HCT116 (cell line): ENCODE results near the gene FANK1. TPM values are rescaled to one million over a fixed set of nuclear protein-coding genes. Genes with fewer than 3 reads are reported as not detected.

Experiments used
- ATAC-seq: fragments of 200-7000 bp; cut with Tn5 transposase; 2 replicates; pipeline ENCODE4 v1.9.1; 2020; ENCODE audit warnings: mild to moderate bottlenecking, moderate library complexity
- BruUV-seq: library from RNA; stranded (reverse); fragments of 400-500 nt; replicated peaks from 2 replicates; lab custom pipeline; 2021; lab: Mats Ljungman, UMichigan
- CTCF ChIA-PET: fragments of 300-600 bp; sonication (Branson Sonifier 250); formaldehyde crosslinking; loops from one replicate; lab custom pipeline; 2021; ENCODE audit warnings: antibody characterized with exemption; lab: Charles Lee
- POLR2A ChIA-PET: fragments of 300-600, 350-600 bp; sonication (Branson Sonifier 250); formaldehyde crosslinking; loops from one replicate; lab custom pipeline; 2021; ENCODE audit warnings: antibody characterized with exemption; lab: Charles Lee
- RAD21 ChIA-PET, 2 experiments: fragments of 300-600 bp; sonication (Branson Sonifier 250); formaldehyde crosslinking; loops; one replicate each; lab custom pipeline; 2023; ENCODE audit warnings: low total read pairs in 2 of 2; ENCODE audit not compliant: uncharacterized antibody in 2 of 2, unreplicated experiment in 2 of 2, low non-redundant PET in 1 of 2; lab: Charles Lee
- DNase-seq: peaks from one replicate; pipeline ENCODE4 v3.0.0-alpha.2; 2010; ENCODE audit warnings: low read depth, low spot score
- H2AFZ ChIP-seq: fragments of 200-600 bp; shearing (Covaris generic), sonication (generic); 2 replicates; pipeline ENCODE4 v1.6.1; 2017; ENCODE audit warnings: low read depth, mixed run types, mixed read lengths, antibody characterized with exemption, low read length; ENCODE audit not compliant: poor library complexity, severe bottlenecking
- H3K27ac ChIP-seq: 2 replicates; pipeline ENCODE4 v1.5.1; 2012; ENCODE audit warnings: low read depth, low read length
- H3K27me3 ChIP-seq: fragments of 200-600 bp; sonication (generic); 2 replicates; pipeline ENCODE4 v1.6.1; 2016; ENCODE audit warnings: mixed run types, low read length, mixed read lengths; ENCODE audit not compliant: insufficient read depth
- H3K36me3 ChIP-seq, 2 experiments: fragments of 200-500 bp in 1 of 2; fragments of 200-600 bp in 1 of 2; sonication (Bioruptor generic) in 1 of 2; sonication (generic) in 1 of 2; 2 replicates each; pipeline versions ENCODE4 v1.5.1 to v1.6.1; 2014 to 2016; ENCODE audit warnings: low read length in 2 of 2, inconsistent platforms in 1 of 2, mixed read lengths in 1 of 2, mixed run types in 1 of 2; ENCODE audit not compliant: insufficient read depth in 2 of 2, control insufficient read depth in 1 of 2
- H3K4me1 ChIP-seq, 2 experiments: fragments of 200-600 bp in 1 of 2; sonication (generic) in 1 of 2; 2 replicates each; pipeline versions ENCODE4 v1.5.1 to v1.6.1; 2012 to 2017; ENCODE audit warnings: low read length in 2 of 2, inconsistent platforms in 1 of 2, mild to moderate bottlenecking in 1 of 2, mixed read lengths in 1 of 2, mixed run types in 1 of 2, moderate library complexity in 1 of 2; ENCODE audit not compliant: insufficient read depth in 2 of 2, control insufficient read depth in 1 of 2
- H3K4me2 ChIP-seq: fragments of 200-600 bp; sonication (generic); 2 replicates; pipeline ENCODE4 v1.6.1; 2017; ENCODE audit warnings: mixed run types, low read length, mixed read lengths
- H3K4me3 ChIP-seq, 2 experiments: fragments of 200-600 bp in 1 of 2; sonication (generic) in 1 of 2; replicated peaks in 1 of 2; 2 replicates each; pipeline ENCODE4 v1.5.1; 2011 to 2016; ENCODE audit warnings: low read length in 2 of 2, control low read depth in 1 of 2, low read depth in 1 of 2, mild to moderate bottlenecking in 1 of 2, mixed read lengths in 1 of 2, mixed run types in 1 of 2
- H3K79me2 ChIP-seq: fragments of 200-600 bp; sonication (generic); 2 replicates; pipeline ENCODE4 v1.6.1; 2017; ENCODE audit warnings: mild to moderate bottlenecking, mixed run types, low read length, moderate library complexity, mixed read lengths; ENCODE audit not compliant: insufficient read depth
- H3K9ac ChIP-seq: fragments of 200-600 bp; sonication (generic); 2 replicates; pipeline ENCODE4 v1.6.1; 2016; ENCODE audit warnings: low read length, mixed read lengths
- H3K9me2 ChIP-seq: fragments of 200-600 bp; sonication (generic), shearing (Covaris generic); 2 replicates; pipeline ENCODE4 v1.6.1; 2017; ENCODE audit warnings: mixed run types, mild to moderate bottlenecking, moderate library complexity; ENCODE audit not compliant: insufficient read depth
- H3K9me3 ChIP-seq, 2 experiments: fragments of 200-500 bp in 1 of 2; fragments of 200-600 bp in 1 of 2; sonication (Bioruptor generic) in 1 of 2; sonication (generic) in 1 of 2; 2 replicates each; pipeline ENCODE4 v1.6.1; 2014 to 2017; ENCODE audit warnings: low read length in 2 of 2, mixed read lengths in 2 of 2, inconsistent platforms in 1 of 2, low read depth in 1 of 2, mild to moderate bottlenecking in 1 of 2, mixed run types in 1 of 2, moderate library complexity in 1 of 2; ENCODE audit not compliant: control insufficient read depth in 1 of 2, insufficient read depth in 1 of 2
- H4K20me1 ChIP-seq: fragments of 200-600 bp; sonication (generic), shearing (Covaris generic); 2 replicates; pipeline ENCODE4 v1.6.1; 2017; ENCODE audit warnings: mixed run types, mild to moderate bottlenecking, moderate library complexity; ENCODE audit not compliant: insufficient read depth
- CBX3 ChIP-seq: IDR thresholded peaks from 2 replicates; pipeline ENCODE4 v1.6.1; 2012; ENCODE audit warnings: low read depth
- ELF1 ChIP-seq: IDR thresholded peaks from 2 replicates; pipeline ENCODE4 v1.6.1; 2012; ENCODE audit warnings: low read depth, borderline replicate concordance
- EZH2 ChIP-seq: fragments of 200-600 bp; sonication (generic); IDR thresholded peaks from 2 replicates; pipeline ENCODE4 v1.6.1; 2017; ENCODE audit warnings: antibody characterized with exemption, mixed run types
- EZH2phosphoT487 ChIP-seq: fragments of 200-600 bp; IDR thresholded peaks from 2 replicates; pipeline ENCODE4 v1.6.1; 2018; ENCODE audit warnings: antibody characterized with exemption, borderline replicate concordance
- JUND ChIP-seq: IDR thresholded peaks from 2 replicates; pipeline ENCODE4 v1.6.1; 2012
- POLR2AphosphoS5 ChIP-seq: IDR thresholded peaks from 2 replicates; pipeline ENCODE4 v1.6.1; 2011; ENCODE audit warnings: mild to moderate bottlenecking, low read depth, low read length, moderate library complexity
- RAD21 ChIP-seq: IDR thresholded peaks from 2 replicates; pipeline ENCODE4 v1.6.1; 2012; ENCODE audit warnings: low read depth, mild to moderate bottlenecking
- TCF7L2 ChIP-seq: IDR thresholded peaks from 2 replicates; pipeline ENCODE4 v1.7.0; 2011; ENCODE audit warnings: borderline replicate concordance, inconsistent platforms; ENCODE audit not compliant: insufficient read depth, insufficient read length; ENCODE audit errors: extremely low read depth
- YY1 ChIP-seq: IDR thresholded peaks from 2 replicates; pipeline ENCODE4 v1.6.1; 2011; ENCODE audit warnings: low read length, low read depth, moderate library complexity, mild to moderate bottlenecking; ENCODE audit not compliant: insufficient replicate concordance; ENCODE audit errors: extremely low read depth
- intact Hi-C: fragments of 100-400 bp; cut with micrococcal nuclease; formaldehyde crosslinking; loops from 2 replicates; pipeline ENCODE4 v1.10.0; 2022
- total RNA-seq: library from RNA; stranded (reverse); gene quantifications from one replicate; pipeline ENCODE4 v1.2.1, GENCODE V29; 2021; ENCODE audit not compliant: unreplicated experiment
- TF ChIP-seq, protein P1 (sequence below): IDR thresholded peaks from 2 replicates; pipeline ENCODE4 v1.6.1; 2012
- TF ChIP-seq, protein P2 (sequence below): IDR thresholded peaks from 2 replicates; pipeline ENCODE4 v1.6.1; 2012
- TF ChIP-seq, protein P3 (sequence below): IDR thresholded peaks from 2 replicates; pipeline ENCODE4 v1.6.1; 2011; ENCODE audit warnings: mild to moderate bottlenecking, low read length, moderate library complexity; ENCODE audit not compliant: insufficient replicate concordance; ENCODE audit errors: extremely low read depth

FANK1 gene
- total RNA-seq, 1 experiment from 2014 or later, result 5.4 TPM

DNA sequence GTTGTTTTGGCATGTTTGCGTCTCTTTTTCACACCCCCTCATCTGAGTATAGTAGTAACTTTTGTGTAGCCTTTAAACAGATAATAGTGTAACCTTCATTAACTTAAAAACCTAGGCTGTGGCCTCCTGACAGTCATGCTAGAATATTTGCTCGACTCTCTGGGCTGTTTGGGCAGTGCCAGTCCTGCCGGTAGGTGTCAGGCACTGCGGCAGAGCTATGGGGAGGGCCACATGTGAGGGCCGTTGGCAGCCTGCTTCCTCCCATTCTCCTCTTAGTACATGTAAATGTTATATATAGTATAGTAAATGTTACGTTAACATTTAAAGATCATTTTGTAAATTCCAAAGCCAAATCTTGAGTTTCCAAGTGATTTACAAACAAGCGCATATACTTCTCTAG, 46.9 kb upstream of the FANK1 start:
- H3K36me3 ChIP-seq, result peaks cover 12 to 15% of the 10 kb centered on the region in 2 experiments; a peak in 3 of 4 replicates

More for the DNA sequence above, 46.9 kb upstream of the FANK1 start:
- H3K9ac ChIP-seq, result no peak overlapping the region
- no peak overlapping the region for H3K4me3 ChIP-seq
- no peaks in the 10 kb centered on the region for H4K20me1 ChIP-seq
- TF ChIP-seq, protein P1, sequence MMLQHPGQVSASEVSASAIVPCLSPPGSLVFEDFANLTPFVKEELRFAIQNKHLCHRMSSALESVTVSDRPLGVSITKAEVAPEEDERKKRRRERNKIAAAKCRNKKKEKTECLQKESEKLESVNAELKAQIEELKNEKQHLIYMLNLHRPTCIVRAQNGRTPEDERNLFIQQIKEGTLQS, result no peak
- no peak for TF ChIP-seq CBX3
- TF ChIP-seq YY1, result no peak
- no peak for TF ChIP-seq TCF7L2
- no peak for TF ChIP-seq ELF1
- no peak for TF ChIP-seq RAD21
- no peak for TF ChIP-seq EZH2phosphoT487
- TF ChIP-seq, protein P2, sequence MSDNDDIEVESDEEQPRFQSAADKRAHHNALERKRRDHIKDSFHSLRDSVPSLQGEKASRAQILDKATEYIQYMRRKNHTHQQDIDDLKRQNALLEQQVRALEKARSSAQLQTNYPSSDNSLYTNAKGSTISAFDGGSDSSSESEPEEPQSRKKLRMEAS, result no peak
- no peak for TF ChIP-seq POLR2AphosphoS5
- TF ChIP-seq JUND, result no peak
- TF ChIP-seq, protein P3, sequence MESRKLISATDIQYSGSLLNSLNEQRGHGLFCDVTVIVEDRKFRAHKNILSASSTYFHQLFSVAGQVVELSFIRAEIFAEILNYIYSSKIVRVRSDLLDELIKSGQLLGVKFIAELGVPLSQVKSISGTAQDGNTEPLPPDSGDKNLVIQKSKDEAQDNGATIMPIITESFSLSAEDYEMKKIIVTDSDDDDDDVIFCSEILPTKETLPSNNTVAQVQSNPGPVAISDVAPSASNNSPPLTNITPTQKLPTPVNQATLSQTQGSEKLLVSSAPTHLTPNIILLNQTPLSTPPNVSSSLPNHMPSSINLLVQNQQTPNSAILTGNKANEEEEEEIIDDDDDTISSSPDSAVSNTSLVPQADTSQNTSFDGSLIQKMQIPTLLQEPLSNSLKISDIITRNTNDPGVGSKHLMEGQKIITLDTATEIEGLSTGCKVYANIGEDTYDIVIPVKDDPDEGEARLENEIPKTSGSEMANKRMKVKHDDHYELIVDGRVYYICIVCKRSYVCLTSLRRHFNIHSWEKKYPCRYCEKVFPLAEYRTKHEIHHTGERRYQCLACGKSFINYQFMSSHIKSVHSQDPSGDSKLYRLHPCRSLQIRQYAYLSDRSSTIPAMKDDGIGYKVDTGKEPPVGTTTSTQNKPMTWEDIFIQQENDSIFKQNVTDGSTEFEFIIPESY, result no peak
- TF ChIP-seq EZH2, result no peak
- CTCF ChIA-PET, result no interaction called here
- BruUV-seq, result no TSS peak
- RAD21 ChIA-PET, result no interaction called here
- no peaks in the 10 kb centered on the region for H3K4me1 ChIP-seq
- POLR2A ChIA-PET, result no interaction called here
- H3K4me2 ChIP-seq, result no peak overlapping the region
- no peaks in the 10 kb centered on the region for H3K27me3 ChIP-seq
- no peak overlapping the region for H2AFZ ChIP-seq
- no peaks in the 10 kb centered on the region for H3K79me2 ChIP-seq
- no peaks in the 10 kb centered on the region for H3K9me2 ChIP-seq
- H3K27ac ChIP-seq, result no peak overlapping the region
- intact Hi-C loops, result no loop called here
- no peak for DNase-seq
- no peak for ATAC-seq
- no peaks in the 10 kb centered on the region for H3K9me3 ChIP-seq
